OCI-LY1 (cell line): ENCODE data around the gene RBP5.

ENCODE experiments used
- CTCF ChIP-seq: fragments of 200-600 bp; sonication (generic), shearing (Covaris generic); IDR thresholded peaks from 2 replicates; pipeline ENCODE4 v1.5.1; 2017; ENCODE audit warnings: mild to moderate bottlenecking, antibody characterized with exemption, low read length, moderate library complexity, mixed read lengths
- EZH2 ChIP-seq: fragments of 200-600 bp; sonication (generic), shearing (Covaris generic); IDR thresholded peaks from 2 replicates; pipeline ENCODE4 v1.8.0; 2017; ENCODE audit warnings: borderline replicate concordance, mixed run types, mild to moderate bottlenecking, antibody characterized with exemption, low read length, moderate library complexity, mixed read lengths

- TF ChIP-seq CTCF (no peak), EZH2 (no peak)
Observed at GRCh38 chr12:7129872-7130691, 1.4 kb upstream of the RBP5 start, which contains the start of gene CLSTN3.
